ENCODE results near the gene ROBO1.

- no peak for TF ChIP-seq CTCF (IDR thresholded peaks at IDR 0.05; ENCODE audit: insufficient read depth, low read length, poor library complexity, severe bottlenecking)
- TF ChIP-seq EZH2phosphoT487 (conservative IDR thresholded peaks at IDR 0.05; ENCODE audit: low read length): no peak
Observed at GRCh38 chr3:78926523-78926922, 841.3 kb downstream of the ROBO1 start.
